ENCODE results near the gene CEP44. TPM values are rescaled to one million over a fixed set of nuclear protein-coding genes. Genes with fewer than 3 reads are reported as not detected.

Gene CEP44
- total RNA-seq, 1 donor from 2014 or later, result 18.3 TPM

DNA sequence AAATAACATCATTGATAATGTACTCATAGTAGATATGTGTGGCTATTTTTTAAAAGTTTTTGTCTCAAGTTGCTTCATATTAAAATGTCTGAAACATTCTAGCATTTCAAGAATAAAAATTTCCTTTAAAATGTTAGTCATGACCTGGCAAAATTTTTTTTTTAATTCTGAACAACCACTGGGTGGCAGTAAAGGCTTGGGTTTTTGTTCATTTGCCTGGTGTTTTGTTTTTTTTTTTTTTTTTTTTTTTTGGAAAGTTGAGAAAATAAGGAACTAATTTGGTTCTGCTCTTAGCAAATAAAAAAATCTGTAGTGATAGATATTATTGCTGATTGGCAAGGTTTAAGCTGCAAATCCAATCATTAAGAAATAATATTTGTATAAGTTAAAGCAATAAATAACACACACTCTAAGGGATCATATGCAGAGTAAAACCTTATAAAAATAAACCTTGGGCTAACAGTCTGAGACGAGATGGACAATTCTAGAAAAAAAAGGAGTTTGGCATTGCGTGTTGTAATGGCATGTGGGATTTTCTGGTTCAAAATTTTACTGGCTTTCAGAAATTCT lies 81.4 kb downstream of the CEP44 start:
- ChIA-PET POLR2A (no interaction called here), CTCF (no interaction called here)
- Mint-ChIP-seq H3K36me3 (ENCODE audit: low read depth) (no peaks in the 10 kb centered on the region), H3K4me3 (no peak overlapping the region), H3K9me3 (no peaks in the 10 kb centered on the region), H3K4me1 (no peaks in the 10 kb centered on the region), H3K27me3 (no peaks in the 10 kb centered on the region), H3K27ac (no peak overlapping the region)
- DNase-seq (no peak), ATAC-seq (ENCODE audit: low read depth) (no peak)
- intact Hi-C loops (cut with micrococcal nuclease), result loop anchor here (1.0 to 2.0 kb wide), 3 partner anchors 350 to 1976 kb away; no protein-coding TSS in a partner anchor
- TF ChIP-seq, protein P1, sequence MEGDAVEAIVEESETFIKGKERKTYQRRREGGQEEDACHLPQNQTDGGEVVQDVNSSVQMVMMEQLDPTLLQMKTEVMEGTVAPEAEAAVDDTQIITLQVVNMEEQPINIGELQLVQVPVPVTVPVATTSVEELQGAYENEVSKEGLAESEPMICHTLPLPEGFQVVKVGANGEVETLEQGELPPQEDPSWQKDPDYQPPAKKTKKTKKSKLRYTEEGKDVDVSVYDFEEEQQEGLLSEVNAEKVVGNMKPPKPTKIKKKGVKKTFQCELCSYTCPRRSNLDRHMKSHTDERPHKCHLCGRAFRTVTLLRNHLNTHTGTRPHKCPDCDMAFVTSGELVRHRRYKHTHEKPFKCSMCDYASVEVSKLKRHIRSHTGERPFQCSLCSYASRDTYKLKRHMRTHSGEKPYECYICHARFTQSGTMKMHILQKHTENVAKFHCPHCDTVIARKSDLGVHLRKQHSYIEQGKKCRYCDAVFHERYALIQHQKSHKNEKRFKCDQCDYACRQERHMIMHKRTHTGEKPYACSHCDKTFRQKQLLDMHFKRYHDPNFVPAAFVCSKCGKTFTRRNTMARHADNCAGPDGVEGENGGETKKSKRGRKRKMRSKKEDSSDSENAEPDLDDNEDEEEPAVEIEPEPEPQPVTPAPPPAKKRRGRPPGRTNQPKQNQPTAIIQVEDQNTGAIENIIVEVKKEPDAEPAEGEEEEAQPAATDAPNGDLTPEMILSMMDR (IDR thresholded peaks at IDR 0.05), result no peak

DNA sequence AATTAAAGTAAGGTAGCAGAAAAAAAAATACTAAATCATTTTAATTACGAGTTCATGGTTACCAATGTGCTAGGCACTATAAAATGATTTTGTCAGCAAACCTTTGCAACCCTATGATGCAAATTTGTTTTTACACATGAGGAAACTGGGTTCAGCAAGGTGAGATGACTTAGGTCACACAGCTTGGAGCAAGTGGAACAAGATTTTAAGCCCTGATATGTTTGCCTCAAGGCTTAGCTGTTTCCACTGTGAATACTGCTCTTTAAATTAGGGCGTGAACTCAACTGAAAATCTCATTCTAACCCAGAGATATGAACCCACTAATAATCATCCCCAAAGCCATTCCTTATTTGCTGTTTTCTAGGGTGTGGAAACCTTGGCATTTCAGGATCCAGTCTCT lies 86.3 kb downstream of the CEP44 start:
- intact Hi-C loops (cut with micrococcal nuclease), result no loop called here

DNA sequence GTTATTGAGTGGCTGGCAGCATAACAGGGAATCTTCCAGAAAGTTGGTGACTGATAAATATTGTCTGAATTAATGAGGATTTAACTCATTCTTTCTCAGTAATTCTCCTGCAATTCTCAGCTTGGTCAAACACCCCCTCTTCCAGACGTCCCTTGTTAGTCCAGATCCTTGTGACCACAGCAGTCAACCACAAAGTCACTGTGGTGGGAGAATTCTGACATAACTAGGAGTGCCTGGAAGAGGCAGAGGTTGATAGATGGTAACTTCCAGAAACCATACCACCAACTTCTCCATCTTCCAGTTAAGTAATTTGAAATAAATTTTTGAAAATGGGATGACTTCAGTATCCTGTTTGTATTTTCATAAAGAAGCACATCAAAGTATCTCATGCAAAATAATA lies 90.1 kb downstream of the CEP44 start:
- TF ChIP-seq, protein P1 (IDR thresholded peaks at IDR 0.05), result no peak
- H3K27ac Mint-ChIP-seq, result no peak overlapping the region
- no peaks in the 10 kb centered on the region for H3K4me1 Mint-ChIP-seq
- DNase-seq (no peak), ATAC-seq (ENCODE audit: low read depth) (no peak)
- CTCF ChIA-PET, result no interaction called here
- no peaks in the 10 kb centered on the region for H3K27me3 Mint-ChIP-seq
- intact Hi-C loops (cut with micrococcal nuclease), result no loop called here
- POLR2A ChIA-PET, result no interaction called here
- no peaks in the 10 kb centered on the region for H3K9me3 Mint-ChIP-seq
- H3K4me3 Mint-ChIP-seq, result no peak overlapping the region
- no peaks in the 10 kb centered on the region for H3K36me3 Mint-ChIP-seq (ENCODE audit: low read depth)

More for the DNA sequence above, 86.3 kb downstream of the CEP44 start:
- ChIA-PET CTCF (no interaction called here), POLR2A (no interaction called here)
- no peaks in the 10 kb centered on the region for H3K9me3 Mint-ChIP-seq
- DNase-seq, result no peak
- no peaks in the 10 kb centered on the region for H3K36me3 Mint-ChIP-seq (ENCODE audit: low read depth)
- TF ChIP-seq, protein P1 (IDR thresholded peaks at IDR 0.05), result no peak
- no peak overlapping the region for H3K4me3 Mint-ChIP-seq
- no peaks in the 10 kb centered on the region for H3K4me1 Mint-ChIP-seq
- H3K27ac Mint-ChIP-seq, result no peak overlapping the region
- ATAC-seq (ENCODE audit: low read depth), result no peak
- H3K27me3 Mint-ChIP-seq, result no peaks in the 10 kb centered on the region

DNA sequence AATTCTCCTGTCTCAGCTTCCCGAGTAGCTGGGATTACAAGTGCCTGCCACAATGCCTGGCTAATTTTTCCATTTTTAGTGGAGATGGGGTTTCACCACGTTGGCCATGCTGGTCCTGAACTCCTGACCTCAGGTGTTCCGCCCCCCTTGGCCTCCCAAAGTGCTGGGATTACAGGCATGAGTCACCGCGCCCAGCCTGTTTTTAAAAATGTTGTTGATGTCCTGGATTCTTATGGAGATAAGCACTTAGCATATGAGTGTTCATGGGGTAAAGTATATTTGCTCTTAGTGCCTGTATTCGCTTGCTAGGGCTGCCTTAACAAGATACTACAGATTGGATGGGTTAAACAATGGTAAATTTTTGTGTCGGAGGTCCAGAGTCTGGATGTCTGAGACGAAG lies 91.7 kb downstream of the CEP44 start:
- no peak overlapping the region for H3K4me3 Mint-ChIP-seq
- H3K9me3 Mint-ChIP-seq, result no peaks in the 10 kb centered on the region
- ChIA-PET POLR2A (no interaction called here), CTCF (interaction anchor here (0.5 kb wide), 1 partner anchor 262 kb away, joined by 3 read pairs; no protein-coding TSS in a partner anchor)
- ATAC-seq (ENCODE audit: low read depth), result no peak
- TF ChIP-seq, protein P1 (IDR thresholded peaks at IDR 0.05), result no peak
- H3K36me3 Mint-ChIP-seq (ENCODE audit: low read depth), result no peaks in the 10 kb centered on the region
- intact Hi-C loops (cut with micrococcal nuclease), result no loop called here
- H3K4me1 Mint-ChIP-seq, result no peaks in the 10 kb centered on the region
- DNase-seq, result no peak
- H3K27ac Mint-ChIP-seq, result no peak overlapping the region
- H3K27me3 Mint-ChIP-seq, result no peaks in the 10 kb centered on the region

DNA sequence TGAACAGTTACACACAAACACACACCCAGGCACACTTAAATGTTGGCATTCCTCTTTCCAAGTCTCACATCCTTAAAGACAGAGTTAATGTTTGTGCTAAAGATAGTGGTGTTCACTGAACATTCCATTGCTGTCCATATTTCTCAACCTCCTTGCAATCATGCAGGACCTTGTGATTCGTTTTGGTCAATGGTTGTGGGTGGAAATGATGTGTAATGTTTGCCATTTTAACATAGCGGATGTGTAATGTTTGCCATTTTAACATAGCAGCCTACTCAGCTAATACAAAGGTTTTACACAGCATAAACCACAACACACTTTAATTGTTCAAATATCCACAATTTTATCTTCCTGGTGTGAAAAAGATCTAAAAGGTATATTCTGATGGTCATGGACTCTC lies 93.9 kb downstream of the CEP44 start:
- intact Hi-C loops (cut with micrococcal nuclease), result no loop called here
- Mint-ChIP-seq H3K36me3 (ENCODE audit: low read depth) (no peaks in the 10 kb centered on the region), H3K4me3 (no peak overlapping the region), H3K27me3 (no peaks in the 10 kb centered on the region), H3K27ac (no peak overlapping the region), H3K9me3 (no peaks in the 10 kb centered on the region), H3K4me1 (no peaks in the 10 kb centered on the region)
- DNase-seq (no peak), ATAC-seq (ENCODE audit: low read depth) (no peak)
- POLR2A ChIA-PET, result no interaction called here
- CTCF ChIA-PET, result no interaction called here
- TF ChIP-seq, protein P1 (IDR thresholded peaks at IDR 0.05), result no peak

Measured in activated B cell treated with CpG ODN at 0.5 μM for 24 hours (primary cell).